Breast epithelium (tissue), 4 donors: ENCODE data around the gene FCHSD2. TPM values are rescaled to one million over a fixed set of nuclear protein-coding genes. Genes with fewer than 3 reads are reported as not detected.
"Not testable (repeated sequence)": the region's sequence is repeated elsewhere in the genome, so short reads cannot be mapped to it uniquely, and the experiment has no call there.

ENCODE experiments used
- DNase-seq, 2 donors: peaks; one replicate each; pipeline ENCODE4 v3.0.0-alpha.2; 2019; ENCODE audit warnings: low spot score in 2 of 2
- H3K27ac ChIP-seq, 2 donors: fragments of 200-600 bp; sonication (generic) in 1 of 2; one replicate each; pipeline ENCODE4 v1.5.1; 2016 to 2019; ENCODE audit warnings: mild to moderate bottlenecking in 1 of 2
- H3K27me3 ChIP-seq, 2 donors: fragments of 200-600 bp; sonication (generic) in 1 of 2; one replicate each; pipeline versions ENCODE4 v1.5.1 to v1.6.0; 2017 to 2019; ENCODE audit warnings: control low read depth in 1 of 2, mild to moderate bottlenecking in 1 of 2
- H3K36me3 ChIP-seq: fragments of 200-600 bp; one replicate; pipeline ENCODE4 v1.5.1; 2019
- H3K4me1 ChIP-seq, 2 donors: fragments of 200-600 bp; sonication (generic); one replicate each; pipeline ENCODE4 v1.5.1; 2016 to 2019; ENCODE audit warnings: control low read depth in 1 of 2
- H3K4me3 ChIP-seq, 3 donors: fragments of 200-600 bp; sonication (generic); 1 replicate in 2 of 3; 2 replicates in 1 of 3; pipeline ENCODE4 v1.5.1; 2016 to 2019; ENCODE audit warnings: mild to moderate bottlenecking in 3 of 3, moderate library complexity in 2 of 3
- H3K9me3 ChIP-seq, 2 donors: fragments of 200-600 bp; sonication (generic) in 1 of 2; one replicate each; pipeline ENCODE4 v1.5.1; 2016 to 2019; ENCODE audit warnings: control low read depth in 1 of 2
- CTCF ChIP-seq, 3 donors: fragments of 450-650 bp; IDR thresholded peaks; one replicate each; pipeline ENCODE4 v1.5.1; 2016 to 2017; ENCODE audit warnings: antibody characterized with exemption in 3 of 3, mild to moderate bottlenecking in 3 of 3, moderate library complexity in 3 of 3
- POLR2A ChIP-seq: fragments of 450-650 bp; IDR thresholded peaks from one replicate; pipeline ENCODE4 v1.6.1; 2016; ENCODE audit warnings: antibody characterized with exemption, mild to moderate bottlenecking, moderate library complexity
- POLR2AphosphoS5 ChIP-seq, 3 donors: sonication (generic); formaldehyde crosslinking; IDR thresholded peaks; one replicate each; pipeline ENCODE4 v1.6.1; 2017; ENCODE audit warnings: antibody characterized with exemption in 3 of 3
- intact Hi-C: fragments of 100-400 bp; cut with DNase I; formaldehyde crosslinking; loops from one replicate; pipeline ENCODE4 v1.15.1; 2023; ENCODE audit warnings: low total_unique reads
- total RNA-seq, 3 donors: library from RNA; depleted of rRNA; stranded (reverse); fragments of >200 nt; gene quantifications; one replicate each; pipeline ENCODE4 v1.1.0, GENCODE V29; 2016

The FCHSD2 gene
- total RNA-seq, 3 donors from 2014 or later: 15.5 to 23.4 (median 19.0) TPM

GRCh38 chr11:73129198-73129597, 12.9 kb downstream of the FCHSD2 start:
- TF ChIP-seq POLR2A: no peak
- TF ChIP-seq POLR2AphosphoS5 (IDR thresholded peaks at IDR 0.05): no peak
- TF ChIP-seq CTCF (IDR thresholded peaks at IDR 0.05): no peak
- intact Hi-C loops: no loop called here
- no peak for DNase-seq
- H3K27ac ChIP-seq: no peak overlapping the region
- H3K36me3 ChIP-seq: no peaks in the 10 kb centered on the region
- H3K4me3 ChIP-seq: no peak overlapping the region
- no peaks in the 10 kb centered on the region for H3K27me3 ChIP-seq
- no peaks in the 10 kb centered on the region for H3K4me1 ChIP-seq
- H3K9me3 ChIP-seq: peaks cover 7 to 10% of the 10 kb centered on the region in 2 donors

DNA sequence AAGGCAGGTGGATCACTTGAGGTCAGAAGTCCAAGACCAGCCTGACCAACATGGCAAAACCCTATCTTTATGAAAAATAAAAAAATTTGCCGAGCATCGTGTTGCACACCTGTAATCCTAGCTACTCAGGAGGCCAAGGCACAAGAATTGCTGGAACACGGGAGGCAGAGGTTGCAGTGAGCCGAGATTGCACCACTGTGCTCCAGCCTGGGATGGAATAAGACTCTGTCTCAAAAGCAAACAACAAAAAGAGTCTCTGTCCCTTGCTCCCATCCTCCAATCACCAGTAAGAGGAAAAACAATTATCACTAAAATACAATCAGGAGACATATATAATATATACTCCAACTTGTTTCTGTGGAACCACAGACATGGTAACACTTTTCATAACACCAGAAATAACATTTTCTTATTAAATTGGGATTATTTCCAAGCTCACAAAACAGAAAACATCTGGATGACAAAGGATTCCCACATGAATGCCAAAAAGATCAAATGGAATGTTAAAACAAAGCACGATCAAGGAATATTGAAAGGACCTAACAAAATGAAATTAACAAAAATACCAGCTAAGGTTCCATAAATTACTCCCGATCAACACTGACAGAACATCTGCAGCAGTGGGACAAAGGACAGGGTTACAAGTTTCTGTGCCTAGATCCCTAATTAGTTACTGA, 15.2 kb downstream of the FCHSD2 start:
- no peak overlapping the region for H3K27ac ChIP-seq

GRCh38 chr11:73124800-73125199, 17.3 kb downstream of the FCHSD2 start:
- Histone ChIP-seq H3K27me3 (no peaks in the 10 kb centered on the region), H3K4me3 (no peak overlapping the region), H3K36me3 (no peaks in the 10 kb centered on the region), H3K4me1 (no peaks in the 10 kb centered on the region), H3K27ac (no peak overlapping the region), H3K9me3 (peaks cover 7 to 10% of the 10 kb centered on the region in 2 donors)
- intact Hi-C loops: no loop called here
- DNase-seq: no peak
- TF ChIP-seq CTCF (IDR thresholded peaks at IDR 0.05) (no peak), POLR2A (no peak), POLR2AphosphoS5 (IDR thresholded peaks at IDR 0.05) (no peak)

More for the DNA sequence above, 15.2 kb downstream of the FCHSD2 start:
- no peak overlapping the region for H3K4me3 ChIP-seq
- no peaks in the 10 kb centered on the region for H3K27me3 ChIP-seq
- no peak for DNase-seq
- TF ChIP-seq CTCF (IDR thresholded peaks at IDR 0.05) (no peak), POLR2AphosphoS5 (IDR thresholded peaks at IDR 0.05) (no peak), POLR2A (no peak)
- no peaks in the 10 kb centered on the region for H3K36me3 ChIP-seq
- peaks cover 7 to 10% of the 10 kb centered on the region in 2 donors for H3K9me3 ChIP-seq
- intact Hi-C loops: no loop called here
- no peaks in the 10 kb centered on the region for H3K4me1 ChIP-seq

- H3K9me3 ChIP-seq: peaks cover 7 to 10% of the 10 kb centered on the region in 2 donors
- DNase-seq, H3K27ac ChIP-seq, H3K36me3 ChIP-seq, H3K27me3 ChIP-seq, intact Hi-C loops, H3K4me1 ChIP-seq, H3K4me3 ChIP-seq: not testable (repeated sequence)
Observed at GRCh38 chr11:73123892-73124291, 18.2 kb downstream of the FCHSD2 start.

DNA sequence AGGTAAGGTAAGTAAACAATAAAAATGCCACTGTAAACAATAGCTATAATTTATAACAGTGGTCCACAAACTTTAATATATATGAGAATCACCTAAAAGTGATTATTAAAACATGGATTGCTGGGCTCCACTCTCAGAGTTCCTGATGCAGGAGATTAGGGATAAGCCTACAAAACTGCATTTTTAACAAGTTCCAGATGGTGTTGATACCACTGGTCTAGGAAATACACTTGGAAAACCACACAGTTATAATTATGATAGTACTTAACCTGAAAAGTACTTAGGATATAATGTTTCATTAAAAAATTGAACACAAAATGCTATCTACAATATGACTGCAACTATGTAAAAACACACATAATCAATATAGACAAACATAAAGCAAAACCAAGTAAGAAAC, 20.4 kb downstream of the FCHSD2 start:
- H3K9me3 ChIP-seq: peaks cover 7 to 10% of the 10 kb centered on the region in 2 donors
- H3K27ac ChIP-seq: no peak overlapping the region
- DNase-seq: no peak
- TF ChIP-seq POLR2AphosphoS5 (IDR thresholded peaks at IDR 0.05) (no peak), CTCF (IDR thresholded peaks at IDR 0.05) (no peak), POLR2A (no peak)
- H3K27me3 ChIP-seq: no peaks in the 10 kb centered on the region
- H3K36me3 ChIP-seq: no peaks in the 10 kb centered on the region
- H3K4me1 ChIP-seq: no peaks in the 10 kb centered on the region
- H3K4me3 ChIP-seq: no peak overlapping the region
- intact Hi-C loops: no loop called here
